CD4-positive, alpha-beta memory T cell (primary cell): ENCODE data around the gene GPR176. TPM values are rescaled to one million over a fixed set of nuclear protein-coding genes. Genes with fewer than 3 reads are reported as not detected.

Source experiments
- CTCF ChIA-PET: fragments of 350-600 bp; sonication (Branson Sonifier 250); formaldehyde crosslinking; loops from one replicate; lab custom pipeline; 2021; ENCODE audit warnings: inconsistent platforms; ENCODE audit not compliant: partially characterized antibody; lab: Charles Lee
- POLR2A ChIA-PET: fragments of 350-600 bp; sonication (Branson Sonifier 250); formaldehyde crosslinking; loops from one replicate; lab custom pipeline; 2021; ENCODE audit not compliant: partially characterized antibody; lab: Charles Lee
- DNase-seq, 5 donors: peaks; one replicate each; pipeline versions ENCODE4 v3.0.0 to v3.0.0-alpha.2; 2020 to 2022; ENCODE audit warnings: mixed read lengths in 1 of 5
- H3K27ac ChIP-seq: one replicate; pipeline ENCODE4 v1.7.0; 2013; ENCODE audit warnings: low read depth, low read length
- H3K27me3 ChIP-seq: 2 replicates; pipeline ENCODE4 v1.7.0; 2013; ENCODE audit warnings: mild to moderate bottlenecking, low read length, moderate library complexity; ENCODE audit not compliant: insufficient read depth
- H3K36me3 ChIP-seq: 2 replicates; pipeline ENCODE4 v1.7.0; 2013; ENCODE audit warnings: mild to moderate bottlenecking, low read length, moderate library complexity; ENCODE audit not compliant: insufficient read depth
- H3K4me1 ChIP-seq: 2 replicates; pipeline ENCODE4 v1.7.0; 2013; ENCODE audit warnings: mild to moderate bottlenecking, low read length, moderate library complexity; ENCODE audit not compliant: insufficient read depth
- H3K4me3 ChIP-seq, 2 donors: one replicate each; pipeline ENCODE4 v1.7.0; 2013; ENCODE audit warnings: low read length in 2 of 2, mild to moderate bottlenecking in 1 of 2
- H3K9me3 ChIP-seq, 2 donors: one replicate each; pipeline ENCODE4 v1.7.0; 2013; ENCODE audit warnings: low read length in 2 of 2, control low read depth in 1 of 2; ENCODE audit not compliant: control insufficient read depth in 1 of 2
- H3K27ac Mint-ChIP-seq, 7 donors: one replicate each; pipeline ENCODE4 v1.8.0; 2020 to 2021; ENCODE audit warnings: mixed read lengths in 7 of 7, mild to moderate bottlenecking in 6 of 7, inconsistent platforms in 3 of 7, moderate library complexity in 3 of 7
- H3K27me3 Mint-ChIP-seq, 2 donors: one replicate each; pipeline ENCODE4 v1.8.0; 2020 to 2021; ENCODE audit warnings: mixed read lengths in 2 of 2
- H3K36me3 Mint-ChIP-seq, 2 donors: one replicate each; pipeline ENCODE4 v1.8.0; 2020 to 2021; ENCODE audit warnings: mixed read lengths in 2 of 2, inconsistent platforms in 1 of 2, mild to moderate bottlenecking in 1 of 2
- H3K4me1 Mint-ChIP-seq, 4 donors: one replicate each; pipeline ENCODE4 v1.8.0; 2020 to 2021; ENCODE audit warnings: mixed read lengths in 4 of 4, mild to moderate bottlenecking in 1 of 4
- H3K4me3 Mint-ChIP-seq, 8 donors: one replicate each; pipeline ENCODE4 v1.8.0; 2020 to 2021; ENCODE audit warnings: mixed read lengths in 8 of 8, mild to moderate bottlenecking in 7 of 8, moderate library complexity in 6 of 8, inconsistent platforms in 3 of 8
- H3K9me3 Mint-ChIP-seq, 8 donors: one replicate each; pipeline ENCODE4 v1.8.0; 2020 to 2021; ENCODE audit warnings: mixed read lengths in 8 of 8, mild to moderate bottlenecking in 5 of 8, inconsistent platforms in 3 of 8, moderate library complexity in 1 of 8
- intact Hi-C: fragments of 100-400 bp; cut with micrococcal nuclease; formaldehyde crosslinking; loops from one replicate; pipeline ENCODE4 v1.15.1; 2023
- polyA plus RNA-seq, 2 donors: library from polyadenylated mRNA; unstranded; fragments of 300-500 nt; fragmentation: Illumina TruSeq; gene quantifications; one replicate each; pipeline ENCODE4 v1.2.3, GENCODE V29; 2021
- total RNA-seq, 2 experiments: library from RNA; stranded (reverse); gene quantifications; one replicate each; pipeline ENCODE4 v1.2.3, GENCODE V29; 2021

Gene GPR176
- total and polyA plus RNA-seq, 4 experiments from 2014 or later, result not detected

DNA sequence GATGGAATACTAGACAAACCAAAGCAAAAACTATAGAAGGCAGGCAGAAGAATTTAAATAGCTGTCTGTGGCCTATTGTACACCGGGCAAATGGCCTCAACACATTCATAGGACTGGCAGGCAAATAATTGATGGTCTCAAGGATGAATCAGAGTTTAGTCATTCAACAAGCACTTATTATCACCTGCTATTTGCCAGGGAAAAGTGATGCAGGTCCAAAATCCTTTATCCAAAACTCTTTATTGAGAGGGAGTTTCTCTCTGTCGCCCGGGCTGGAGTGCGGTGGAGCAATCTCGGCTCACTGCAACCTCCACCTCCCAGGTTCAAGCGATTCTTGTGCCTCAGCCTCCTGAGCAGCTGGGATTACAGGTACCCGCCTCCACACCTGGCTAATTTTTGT, 16.1 kb upstream of the GPR176 start:
- Histone ChIP-seq H3K36me3 (no peaks in the 10 kb centered on the region), H3K4me1 (peaks cover 17% of the 10 kb centered on the region), H3K27ac (no peak overlapping the region), H3K27me3 (no peaks in the 10 kb centered on the region), H3K4me3 (no peak overlapping the region), H3K9me3 (no peaks in the 10 kb centered on the region)
- CTCF ChIA-PET, result interaction anchor here (0.7 to 2.2 kb wide), 3 partner anchors 22 to 153 kb away, joined by 3 to 5 read pairs (median 4); partner anchors contain the start of gene FSIP1
- H3K27me3 Mint-ChIP-seq, result no peaks in the 10 kb centered on the region
- peak overlapping the region in 3 of 8 donors; percentile 17 to 23 (median 22) for H3K4me3 Mint-ChIP-seq
- peaks cover 6 to 19% of the 10 kb centered on the region in 2 donors for H3K36me3 Mint-ChIP-seq
- POLR2A ChIA-PET, result no interaction called here
- H3K4me1 Mint-ChIP-seq, result peaks cover 23 to 38% (median 26%) of the 10 kb centered on the region in 4 donors
- DNase-seq, result no peak
- intact Hi-C loops, result no loop called here
- no peaks in the 10 kb centered on the region for H3K9me3 Mint-ChIP-seq
- H3K27ac Mint-ChIP-seq, result no peak overlapping the region

DNA sequence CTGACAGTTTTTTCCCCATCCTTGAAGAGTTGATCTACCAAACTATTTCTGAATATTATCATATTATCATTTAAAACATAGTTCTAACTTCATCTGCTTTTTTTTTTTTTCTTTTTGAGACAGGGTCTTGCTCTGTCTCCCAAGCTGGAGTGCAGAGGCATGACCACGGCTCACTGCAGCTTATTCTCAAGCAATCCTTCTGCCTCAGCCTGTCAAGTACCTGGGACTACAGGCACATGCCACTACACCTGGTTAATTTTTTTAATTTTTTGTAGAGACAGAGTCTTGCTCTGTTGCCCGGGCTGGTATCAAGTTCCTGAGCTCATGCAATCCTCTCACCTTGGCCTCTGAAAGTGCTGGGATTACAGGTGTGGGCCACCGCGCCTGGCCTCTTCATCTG, 15.2 kb upstream of the GPR176 start:
- DNase-seq, result no peak
- POLR2A ChIA-PET, result interaction anchor here (1.9 to 2.6 kb wide), 2 partner anchors 11 to 15 kb away, joined by 5 to 16 read pairs; partner anchors contain the start of gene GPR176
- CTCF ChIA-PET, result interaction anchor here (1.0 to 2.2 kb wide), 2 partner anchors 147 to 152 kb away, joined by 4 to 5 read pairs; partner anchors contain the start of gene FSIP1
- Histone ChIP-seq H3K4me3 (no peak overlapping the region), H3K9me3 (no peaks in the 10 kb centered on the region), H3K27me3 (no peaks in the 10 kb centered on the region), H3K36me3 (no peaks in the 10 kb centered on the region), H3K27ac (no peak overlapping the region), H3K4me1 (peaks cover 17% of the 10 kb centered on the region)
- intact Hi-C loops, result loop anchor here (2.0 kb wide), 1 partner anchor 104 kb away; the partner anchor contains the start of gene SRP14
- no peaks in the 10 kb centered on the region for H3K27me3 Mint-ChIP-seq
- peaks cover 6 to 15% of the 10 kb centered on the region in 2 donors for H3K36me3 Mint-ChIP-seq
- peaks cover 23 to 38% (median 26%) of the 10 kb centered on the region in 4 donors for H3K4me1 Mint-ChIP-seq
- no peaks in the 10 kb centered on the region for H3K9me3 Mint-ChIP-seq
- peak overlapping the region; percentile 30 to 99 (median 90) for H3K4me3 Mint-ChIP-seq
- no peak overlapping the region for H3K27ac Mint-ChIP-seq

DNA sequence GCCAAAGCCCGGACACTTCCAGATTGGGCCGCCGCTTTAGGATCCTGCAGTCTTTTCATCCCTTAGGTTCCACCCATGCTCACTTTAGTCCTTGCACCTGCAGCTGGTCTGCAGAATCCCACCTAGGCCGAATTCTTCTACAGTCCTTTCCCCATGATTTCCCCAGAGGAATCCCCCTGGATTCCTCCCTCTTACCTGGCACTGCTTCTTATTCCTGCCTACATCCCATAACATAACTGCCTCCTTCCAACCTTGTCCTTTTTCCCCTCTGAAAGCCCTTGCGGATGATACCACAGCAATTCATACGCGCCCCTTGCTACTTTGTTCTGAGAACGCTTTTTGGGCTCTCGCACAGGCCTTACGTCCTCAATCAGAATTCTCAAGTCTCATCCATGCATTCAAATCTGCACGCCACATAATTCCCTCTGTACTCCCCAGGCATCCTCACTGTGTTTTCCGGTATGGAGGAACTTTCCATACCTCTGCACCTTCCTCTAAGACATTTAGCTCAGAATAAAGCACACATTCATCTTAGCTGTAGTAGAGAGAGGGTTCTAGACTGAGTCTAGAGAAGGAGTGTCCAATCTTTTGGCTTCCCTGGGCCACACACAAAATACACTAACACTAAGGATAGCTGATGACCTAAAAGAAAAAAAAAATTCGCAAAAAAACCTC, 14.5 kb upstream of the GPR176 start:
- intact Hi-C loops, result loop anchor here (1.0 to 5.0 kb wide), 3 partner anchors 13 to 152 kb away; partner anchors contain the start of genes FSIP1 and SRP14
- peak in 1 of 5 donors; percentile 5 for DNase-seq
- Mint-ChIP-seq H3K4me1 (peaks cover 22 to 38% (median 25%) of the 10 kb centered on the region in 4 donors), H3K9me3 (no peaks in the 10 kb centered on the region), H3K27me3 (peaks cover 0 to 3% of the 10 kb centered on the region in 2 donors), H3K27ac (peak overlapping the region; percentile 10 to 92 (median 80)), H3K36me3 (peaks cover 2 to 8% of the 10 kb centered on the region in 2 donors), H3K4me3 (peak overlapping the region; percentile 88 to 99 (median 93))
- Histone ChIP-seq H3K4me3 (peak overlapping the region; percentile 66 to 74), H3K36me3 (no peaks in the 10 kb centered on the region), H3K27ac (peak overlapping the region; percentile 36), H3K27me3 (no peaks in the 10 kb centered on the region), H3K9me3 (no peaks in the 10 kb centered on the region), H3K4me1 (peaks cover 17% of the 10 kb centered on the region)
- ChIA-PET CTCF (interaction anchor here (1.8 to 2.2 kb wide), 2 partner anchors 12 to 152 kb away, joined by 5 read pairs; partner anchors contain the start of gene FSIP1), POLR2A (interaction anchor here (1.0 to 2.6 kb wide), 5 partner anchors 8 to 1182 kb away, joined by 3 to 16 read pairs (median 3); partner anchors contain the start of genes GPR176 and INO80)

DNA sequence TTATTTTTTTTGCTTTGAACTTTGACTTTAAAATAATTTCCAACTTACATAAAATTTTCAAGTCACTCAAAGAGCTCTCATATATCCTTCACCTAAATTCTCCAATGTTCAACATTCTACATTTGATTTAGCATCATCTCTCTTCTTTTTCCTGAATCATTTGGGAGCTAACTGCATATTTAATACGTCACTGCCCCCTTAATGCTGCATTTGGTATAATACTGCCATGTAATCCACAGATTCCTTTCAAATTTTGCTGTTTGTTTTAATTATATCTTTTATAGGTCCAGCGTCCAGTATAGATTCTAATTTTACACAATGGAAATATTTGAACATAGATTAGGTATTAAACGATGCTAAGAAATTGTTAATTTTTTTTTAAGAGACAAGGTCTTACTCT, 11.5 kb upstream of the GPR176 start:
- no peak overlapping the region for H3K27ac Mint-ChIP-seq
- no peak overlapping the region for H3K4me3 Mint-ChIP-seq
- ChIA-PET POLR2A (no interaction called here), CTCF (no interaction called here)
- peaks cover 0 to 7% of the 10 kb centered on the region in 2 donors for H3K27me3 Mint-ChIP-seq
- no peaks in the 10 kb centered on the region for H3K27me3 ChIP-seq
- H3K4me1 Mint-ChIP-seq, result peaks cover 16 to 32% (median 23%) of the 10 kb centered on the region in 4 donors
- DNase-seq, result no peak
- H3K4me3 ChIP-seq, result no peak overlapping the region
- H3K9me3 Mint-ChIP-seq, result no peaks in the 10 kb centered on the region
- no peaks in the 10 kb centered on the region for H3K9me3 ChIP-seq
- H3K36me3 ChIP-seq, result no peaks in the 10 kb centered on the region
- peaks cover 17% of the 10 kb centered on the region for H3K4me1 ChIP-seq
- H3K27ac ChIP-seq, result no peak overlapping the region
- peaks cover 0 to 5% of the 10 kb centered on the region in 2 donors for H3K36me3 Mint-ChIP-seq
- intact Hi-C loops, result loop anchor here (5.0 kb wide), 1 partner anchor 149 kb away; the partner anchor contains the start of gene FSIP1

DNA sequence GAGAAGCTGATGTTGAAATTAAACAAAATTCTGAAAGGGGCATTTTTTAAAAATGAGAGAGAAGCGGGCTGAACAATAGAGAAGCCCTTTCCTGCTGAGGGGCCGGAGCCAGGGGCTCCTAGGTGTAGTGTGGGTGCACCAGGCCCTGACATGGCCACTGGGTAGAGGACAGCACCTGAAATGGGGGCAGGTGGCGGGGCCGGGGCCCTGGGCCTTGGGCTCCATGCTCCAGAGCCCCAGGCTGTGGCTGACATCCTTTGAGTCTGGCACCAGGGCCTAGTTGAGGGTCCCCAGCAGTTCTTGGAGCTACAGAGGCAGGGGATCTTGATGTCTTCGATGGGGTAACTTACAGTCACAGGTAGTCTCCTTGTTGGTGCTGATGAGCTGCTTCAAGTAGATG, 6.5 kb upstream of the GPR176 start:
- H3K9me3 Mint-ChIP-seq, result no peaks in the 10 kb centered on the region
- no peaks in the 10 kb centered on the region for H3K4me1 ChIP-seq
- no peaks in the 10 kb centered on the region for H3K36me3 Mint-ChIP-seq
- no peak overlapping the region for H3K27ac Mint-ChIP-seq
- ChIA-PET CTCF (no interaction called here), POLR2A (no interaction called here)
- H3K4me3 ChIP-seq, result no peak overlapping the region
- no peak overlapping the region for H3K27ac ChIP-seq
- no peaks in the 10 kb centered on the region for H3K9me3 ChIP-seq
- H3K36me3 ChIP-seq, result no peaks in the 10 kb centered on the region
- DNase-seq, result no peak
- no peak overlapping the region for H3K4me3 Mint-ChIP-seq
- H3K27me3 Mint-ChIP-seq, result peaks cover 0 to 7% of the 10 kb centered on the region in 2 donors
- intact Hi-C loops, result no loop called here
- H3K4me1 Mint-ChIP-seq, result peaks cover 0 to 6% (median under 1%) of the 10 kb centered on the region in 4 donors
- H3K27me3 ChIP-seq, result no peaks in the 10 kb centered on the region

DNA sequence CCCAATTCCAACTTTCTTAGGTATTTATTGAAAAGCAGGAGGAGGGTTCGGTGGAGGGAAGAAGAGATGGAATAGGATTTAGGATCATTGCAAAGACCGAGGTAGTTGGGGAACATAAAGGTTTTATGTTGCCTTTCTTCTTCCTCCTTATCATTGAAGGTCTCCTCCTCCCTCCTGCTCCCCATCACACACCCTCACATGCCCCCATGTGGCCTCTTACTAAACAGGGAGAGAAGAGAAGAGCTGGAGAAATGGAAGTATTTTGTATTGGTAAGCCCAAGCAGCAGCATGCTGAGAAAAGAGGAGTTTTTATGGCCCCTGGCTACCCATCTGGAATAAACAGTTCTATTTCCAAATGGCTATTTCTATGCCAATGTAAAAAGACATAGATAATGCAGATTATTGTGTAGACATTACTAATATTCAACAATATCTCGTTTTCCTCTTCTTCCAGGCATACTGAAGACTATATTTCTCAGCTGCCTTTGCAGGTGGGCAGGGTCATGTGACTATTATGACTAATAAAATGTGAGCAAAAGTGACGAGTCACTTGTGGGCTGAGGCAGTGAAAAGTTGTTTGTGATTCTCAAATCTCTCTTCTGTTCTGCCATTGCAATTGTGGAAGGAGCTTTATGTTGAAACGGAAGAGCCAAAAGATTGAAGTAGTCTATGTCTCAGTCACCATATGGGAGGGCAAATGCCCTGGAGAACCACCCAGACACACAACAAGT, 5.2 kb upstream of the GPR176 start:
- H3K4me1 ChIP-seq, result peaks cover 8% of the 10 kb centered on the region
- no peaks in the 10 kb centered on the region for H3K9me3 ChIP-seq
- H3K27me3 Mint-ChIP-seq, result peaks cover 4 to 7% of the 10 kb centered on the region in 2 donors
- intact Hi-C loops, result no loop called here
- no peak overlapping the region for H3K4me3 Mint-ChIP-seq
- no peak overlapping the region for H3K4me3 ChIP-seq
- no peak overlapping the region for H3K27ac Mint-ChIP-seq
- ChIA-PET CTCF (no interaction called here), POLR2A (no interaction called here)
- no peaks in the 10 kb centered on the region for H3K27me3 ChIP-seq
- H3K36me3 ChIP-seq, result no peaks in the 10 kb centered on the region
- H3K27ac ChIP-seq, result no peak overlapping the region
- H3K4me1 Mint-ChIP-seq, result peaks cover 2 to 12% (median 6%) of the 10 kb centered on the region in 4 donors
- H3K36me3 Mint-ChIP-seq, result peaks cover 0 to 3% of the 10 kb centered on the region in 2 donors
- no peaks in the 10 kb centered on the region for H3K9me3 Mint-ChIP-seq
- DNase-seq, result no peak
